Measurements from ENCODE around the gene ZNF638.
A peak's percentile ranks its signal among the peaks of the same experiment; 100 is the strongest.
"Not testable (repeated sequence)": the region's sequence is repeated elsewhere in the genome, so short reads cannot be mapped to it uniquely, and the experiment has no call there.

Gene ZNF638

DNA sequence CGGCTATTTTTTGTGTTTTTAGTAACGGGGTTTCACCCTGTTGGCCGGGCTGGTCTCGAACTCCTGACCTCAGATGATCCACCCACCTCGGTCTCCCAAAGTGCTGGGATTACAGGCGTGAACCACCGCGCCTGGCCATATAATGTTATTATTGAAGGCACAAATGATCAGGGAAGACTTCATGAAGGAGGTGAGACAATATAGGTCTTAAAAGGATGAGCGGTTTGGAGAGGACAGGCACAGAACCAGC, 326 bp upstream of the ZNF638 start:
- H3K36me3 ChIP-seq (ENCODE audit: control insufficient read depth, insufficient read depth, low read length); H3K27ac ChIP-seq (ENCODE audit: insufficient read depth, low read depth, low read length, poor library complexity, severe bottlenecking); H3K4me1 ChIP-seq (ENCODE audit: control insufficient read depth, insufficient read depth, low read length); H3K9me3 ChIP-seq (ENCODE audit: control insufficient read depth, low read length); H3K27me3 ChIP-seq (ENCODE audit: control insufficient read depth, insufficient read depth, low read length, poor library complexity, severe bottlenecking): not testable (repeated sequence)
- 36 to 42% methylated on average over 9 of the region's 9 CpGs for WGBS, 2 experiments
- peak overlapping the region; percentile 96 for H3K4me3 ChIP-seq (ENCODE audit: insufficient read depth, low read depth, low read length)

DNA sequence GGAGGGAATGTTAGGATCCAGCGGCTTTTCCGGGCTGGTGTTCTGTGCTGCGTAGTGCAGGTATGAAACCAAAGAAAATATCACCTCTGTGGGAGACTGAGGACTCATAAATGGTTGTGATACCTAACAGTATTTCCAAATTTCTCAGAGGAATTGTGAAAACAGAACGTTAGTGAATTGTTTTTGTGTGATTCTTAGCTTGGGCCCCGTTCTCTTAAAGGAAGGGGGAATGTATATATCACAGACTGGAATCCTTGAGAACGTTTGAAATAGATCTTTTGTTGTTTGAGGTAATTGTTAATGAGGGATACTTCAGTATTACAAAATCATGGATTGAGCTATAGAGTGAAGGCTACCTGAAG, 834 bp downstream of the ZNF638 start:
- Histone ChIP-seq H3K9me3 (ENCODE audit: control insufficient read depth, low read length) (no peaks in the 10 kb centered on the region), H3K4me3 (ENCODE audit: insufficient read depth, low read depth, low read length) (peak overlapping the region; percentile 96), H3K4me1 (ENCODE audit: control insufficient read depth, insufficient read depth, low read length) (peaks cover 9% of the 10 kb centered on the region), H3K36me3 (ENCODE audit: control insufficient read depth, insufficient read depth, low read length) (no peaks in the 10 kb centered on the region), H3K27ac (ENCODE audit: insufficient read depth, low read depth, low read length, poor library complexity, severe bottlenecking) (peak overlapping the region; percentile 96), H3K27me3 (ENCODE audit: control insufficient read depth, insufficient read depth, low read length, poor library complexity, severe bottlenecking) (no peaks in the 10 kb centered on the region)
- WGBS, 2 experiments: 1% methylated on average over 6 of the region's 6 CpGs

DNA sequence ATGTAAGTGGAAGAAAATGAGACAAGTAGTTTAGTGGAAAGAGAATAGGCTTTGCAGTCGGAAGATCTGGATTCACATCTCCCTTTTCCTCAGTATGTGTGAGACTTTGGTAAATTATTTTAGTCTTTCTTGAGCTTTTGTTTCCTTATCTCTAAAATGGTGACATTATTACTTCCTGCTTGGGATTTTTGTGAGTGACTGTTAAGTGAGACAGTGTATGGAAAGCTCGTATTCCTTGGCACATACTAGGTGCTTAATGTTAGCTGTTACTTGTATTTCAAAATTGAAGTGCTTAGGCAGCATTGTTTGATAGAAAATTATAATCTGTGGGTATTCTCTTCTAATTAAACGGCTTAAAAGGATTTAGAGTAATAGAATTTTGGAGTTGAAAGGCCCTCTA, 2.0 kb downstream of the ZNF638 start:
- Histone ChIP-seq H3K27ac (ENCODE audit: insufficient read depth, low read depth, low read length, poor library complexity, severe bottlenecking) (no peak overlapping the region), H3K9me3 (ENCODE audit: control insufficient read depth, low read length) (no peaks in the 10 kb centered on the region), H3K27me3 (ENCODE audit: control insufficient read depth, insufficient read depth, low read length, poor library complexity, severe bottlenecking) (no peaks in the 10 kb centered on the region), H3K4me3 (ENCODE audit: insufficient read depth, low read depth, low read length) (peak overlapping the region; percentile 96), H3K4me1 (ENCODE audit: control insufficient read depth, insufficient read depth, low read length) (peaks cover 9% of the 10 kb centered on the region), H3K36me3 (ENCODE audit: control insufficient read depth, insufficient read depth, low read length) (no peaks in the 10 kb centered on the region)
- 80 to 90% methylated on average over 2 to 3 of the region's 3 CpGs for WGBS, 2 experiments

DNA sequence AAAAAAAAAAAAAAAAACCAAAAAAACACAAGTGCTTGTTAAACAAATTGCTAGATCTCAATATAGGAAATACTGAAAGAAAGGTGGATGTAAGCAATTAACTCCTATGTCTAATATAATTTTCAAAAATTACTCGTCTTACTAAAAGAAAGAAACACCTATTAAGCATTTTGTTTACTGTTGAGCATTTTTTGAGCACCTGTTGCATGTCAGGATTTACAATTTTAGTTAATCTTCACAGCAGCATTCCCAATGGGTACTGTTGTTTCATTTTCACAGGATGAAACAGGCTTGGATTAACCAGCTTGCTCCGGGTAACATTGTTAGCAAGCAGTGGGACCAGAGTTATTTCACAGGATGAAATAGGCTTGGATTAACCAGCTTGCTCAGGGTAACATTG, 4.8 kb downstream of the ZNF638 start:
- Histone ChIP-seq H3K27me3 (ENCODE audit: control insufficient read depth, insufficient read depth, low read length, poor library complexity, severe bottlenecking) (no peaks in the 10 kb centered on the region), H3K9me3 (ENCODE audit: control insufficient read depth, low read length) (no peaks in the 10 kb centered on the region), H3K4me1 (ENCODE audit: control insufficient read depth, insufficient read depth, low read length) (peaks cover 23% of the 10 kb centered on the region), H3K27ac (ENCODE audit: insufficient read depth, low read depth, low read length, poor library complexity, severe bottlenecking) (peak overlapping the region; percentile 19), H3K4me3 (ENCODE audit: insufficient read depth, low read depth, low read length) (no peak overlapping the region), H3K36me3 (ENCODE audit: control insufficient read depth, insufficient read depth, low read length) (peaks cover 3% of the 10 kb centered on the region)
- WGBS, 2 experiments: 51 to 66% methylated on average over 1 to 2 of the region's 2 CpGs

DNA sequence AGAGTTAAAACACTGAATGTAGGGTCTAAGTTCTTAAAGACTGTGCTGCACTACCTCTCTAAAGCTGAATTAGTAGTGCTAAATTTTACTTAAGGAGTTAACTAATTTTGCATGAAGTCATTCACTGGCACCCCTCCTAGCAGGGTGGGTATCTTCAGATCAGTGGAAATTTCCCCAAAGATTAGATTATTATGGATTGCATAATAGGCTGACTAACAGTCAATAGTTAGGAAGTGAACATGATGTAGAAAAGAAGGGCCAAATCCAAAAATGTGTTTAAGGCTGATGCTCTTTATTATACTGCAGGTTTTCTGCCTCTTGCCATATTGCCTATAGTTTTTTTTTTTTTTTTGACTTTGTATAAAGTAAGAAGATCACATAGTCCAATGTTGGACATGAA, 5.2 kb downstream of the ZNF638 start:
- Histone ChIP-seq H3K27ac (ENCODE audit: insufficient read depth, low read depth, low read length, poor library complexity, severe bottlenecking) (peak overlapping the region; percentile 19), H3K27me3 (ENCODE audit: control insufficient read depth, insufficient read depth, low read length, poor library complexity, severe bottlenecking) (no peaks in the 10 kb centered on the region), H3K9me3 (ENCODE audit: control insufficient read depth, low read length) (no peaks in the 10 kb centered on the region), H3K4me1 (ENCODE audit: control insufficient read depth, insufficient read depth, low read length) (peaks cover 23% of the 10 kb centered on the region), H3K4me3 (ENCODE audit: insufficient read depth, low read depth, low read length) (no peak overlapping the region), H3K36me3 (ENCODE audit: control insufficient read depth, insufficient read depth, low read length) (peaks cover 3% of the 10 kb centered on the region)

DNA sequence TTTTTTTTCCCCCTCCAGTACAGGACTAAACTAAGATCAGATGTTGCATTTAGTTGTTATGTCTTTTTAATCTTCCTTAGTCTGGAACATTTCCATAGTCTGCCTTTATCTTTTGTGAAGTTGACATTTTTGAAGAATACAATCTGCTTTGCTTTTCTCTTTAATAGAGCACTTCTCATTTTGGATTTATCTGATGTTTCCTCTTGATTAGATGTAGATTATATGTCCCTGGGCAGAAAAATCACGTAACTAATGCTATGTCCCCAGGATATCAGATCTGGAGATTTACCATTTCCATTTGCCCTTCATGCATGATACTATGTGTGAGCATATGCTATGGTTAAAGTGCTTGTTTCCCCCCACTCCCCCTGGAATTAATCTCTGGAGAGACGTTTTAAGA, 6.2 kb downstream of the ZNF638 start:
- Histone ChIP-seq H3K27me3 (ENCODE audit: control insufficient read depth, insufficient read depth, low read length, poor library complexity, severe bottlenecking) (no peaks in the 10 kb centered on the region), H3K27ac (ENCODE audit: insufficient read depth, low read depth, low read length, poor library complexity, severe bottlenecking) (no peak overlapping the region), H3K4me1 (ENCODE audit: control insufficient read depth, insufficient read depth, low read length) (peaks cover 23% of the 10 kb centered on the region), H3K36me3 (ENCODE audit: control insufficient read depth, insufficient read depth, low read length) (peaks cover 3% of the 10 kb centered on the region), H3K4me3 (ENCODE audit: insufficient read depth, low read depth, low read length) (no peak overlapping the region), H3K9me3 (ENCODE audit: control insufficient read depth, low read length) (no peaks in the 10 kb centered on the region)
- 80 to 88% methylated on average over 2 of the region's 2 CpGs for WGBS, 2 experiments

DNA sequence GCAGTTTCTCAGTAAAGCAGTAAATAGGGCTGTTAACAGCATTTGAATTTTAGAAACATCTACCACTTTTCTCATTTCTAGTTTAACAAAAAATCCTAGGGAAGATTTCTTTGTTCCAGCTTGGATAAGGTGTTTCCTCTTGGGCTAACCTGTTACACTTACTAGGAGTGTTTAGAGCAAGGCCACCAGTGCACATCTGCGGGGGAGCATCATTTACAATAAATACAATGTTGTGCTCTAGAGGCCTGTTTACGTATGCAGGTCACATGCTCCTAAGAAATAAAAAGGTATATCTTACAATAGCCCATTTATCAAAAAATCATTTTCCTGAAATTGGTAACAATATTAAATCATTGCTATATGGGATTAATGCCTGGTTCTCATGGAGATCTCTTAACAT, 8.1 kb downstream of the ZNF638 start:
- peaks cover 23% of the 10 kb centered on the region for H3K4me1 ChIP-seq (ENCODE audit: control insufficient read depth, insufficient read depth, low read length)
- no peaks in the 10 kb centered on the region for H3K9me3 ChIP-seq (ENCODE audit: control insufficient read depth, low read length)
- peaks cover 3% of the 10 kb centered on the region for H3K36me3 ChIP-seq (ENCODE audit: control insufficient read depth, insufficient read depth, low read length)
- H3K27ac ChIP-seq (ENCODE audit: insufficient read depth, low read depth, low read length, poor library complexity, severe bottlenecking): no peak overlapping the region
- no peak overlapping the region for H3K4me3 ChIP-seq (ENCODE audit: insufficient read depth, low read depth, low read length)
- H3K27me3 ChIP-seq (ENCODE audit: control insufficient read depth, insufficient read depth, low read length, poor library complexity, severe bottlenecking): no peaks in the 10 kb centered on the region
- 82 to 94% methylated on average over 2 of the region's 2 CpGs for WGBS, 2 experiments

DNA sequence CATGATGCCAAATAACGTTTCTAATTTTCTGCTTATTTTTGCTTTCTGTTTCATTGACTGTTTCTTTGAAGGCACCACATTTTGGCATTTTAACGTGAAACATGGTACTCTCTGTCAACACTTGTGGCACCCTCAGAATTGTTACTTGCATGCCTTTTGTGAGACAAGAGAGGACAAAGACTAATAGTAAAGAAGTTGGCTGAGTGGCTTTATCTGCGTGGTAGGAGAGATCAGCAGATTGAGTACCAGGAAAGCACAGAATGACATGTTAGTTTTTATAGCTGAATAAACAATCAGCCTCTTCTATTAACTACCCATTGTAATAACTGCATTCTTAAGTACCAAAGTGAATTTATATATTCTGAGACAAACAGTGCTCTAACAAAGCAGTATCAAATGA, 8.6 kb downstream of the ZNF638 start:
- WGBS, 2 experiments: 72 to 74% methylated on average over 3 of the region's 3 CpGs
- Histone ChIP-seq H3K27ac (ENCODE audit: insufficient read depth, low read depth, low read length, poor library complexity, severe bottlenecking) (no peak overlapping the region), H3K4me3 (ENCODE audit: insufficient read depth, low read depth, low read length) (no peak overlapping the region), H3K27me3 (ENCODE audit: control insufficient read depth, insufficient read depth, low read length, poor library complexity, severe bottlenecking) (no peaks in the 10 kb centered on the region), H3K36me3 (ENCODE audit: control insufficient read depth, insufficient read depth, low read length) (peaks cover 3% of the 10 kb centered on the region), H3K9me3 (ENCODE audit: control insufficient read depth, low read length) (no peaks in the 10 kb centered on the region), H3K4me1 (ENCODE audit: control insufficient read depth, insufficient read depth, low read length) (peaks cover 23% of the 10 kb centered on the region)

DNA sequence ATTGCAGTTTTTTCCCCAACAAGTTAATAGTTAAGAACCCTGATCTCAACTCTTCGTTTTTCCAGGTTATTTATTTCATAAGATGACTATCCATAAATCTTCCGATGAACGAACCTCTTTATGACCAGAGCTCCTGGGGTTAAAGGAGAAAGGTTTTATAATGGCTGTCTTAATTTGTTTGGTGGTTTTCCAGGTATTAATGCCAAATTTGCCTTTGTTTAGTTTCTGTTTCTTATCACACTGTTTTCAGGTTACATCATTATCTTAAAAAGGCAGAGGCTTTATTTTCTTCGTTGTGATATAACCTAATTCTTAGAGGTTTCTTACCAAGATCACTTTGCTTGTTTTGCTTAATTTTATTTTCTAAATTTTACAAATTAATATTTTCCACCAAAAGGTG, 10.1 kb downstream of the ZNF638 start:
- peaks cover 3% of the 10 kb centered on the region for H3K36me3 ChIP-seq (ENCODE audit: control insufficient read depth, insufficient read depth, low read length)
- no peaks in the 10 kb centered on the region for H3K27me3 ChIP-seq (ENCODE audit: control insufficient read depth, insufficient read depth, low read length, poor library complexity, severe bottlenecking)
- no peak overlapping the region for H3K27ac ChIP-seq (ENCODE audit: insufficient read depth, low read depth, low read length, poor library complexity, severe bottlenecking)
- 97 to 100% methylated on average over 2 to 4 of the region's 4 CpGs for WGBS, 2 experiments
- no peak overlapping the region for H3K4me3 ChIP-seq (ENCODE audit: insufficient read depth, low read depth, low read length)
- H3K4me1 ChIP-seq (ENCODE audit: control insufficient read depth, insufficient read depth, low read length): peaks cover 20% of the 10 kb centered on the region
- H3K9me3 ChIP-seq (ENCODE audit: control insufficient read depth, low read length): no peaks in the 10 kb centered on the region

DNA sequence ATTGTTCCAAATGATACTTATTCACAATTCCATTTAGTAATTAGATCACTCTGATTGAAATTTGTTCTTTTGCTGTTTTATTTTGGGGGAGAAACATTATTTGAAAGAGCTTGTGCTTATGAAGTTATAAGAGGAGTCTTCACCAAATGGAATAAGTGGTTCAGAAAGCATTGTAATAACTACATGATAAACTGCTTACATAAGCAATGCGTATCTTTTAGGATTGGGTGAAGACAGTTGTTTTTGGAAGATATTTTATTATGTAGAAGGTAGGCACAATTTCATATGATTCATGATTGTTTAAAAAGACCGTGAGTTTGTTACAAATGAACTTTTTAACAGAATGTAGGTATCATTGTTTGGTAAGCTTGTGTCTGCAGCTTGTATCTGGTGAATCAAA, 14.5 kb downstream of the ZNF638 start:
- H3K27ac ChIP-seq (ENCODE audit: insufficient read depth, low read depth, low read length, poor library complexity, severe bottlenecking): no peak overlapping the region
- H3K27me3 ChIP-seq (ENCODE audit: control insufficient read depth, insufficient read depth, low read length, poor library complexity, severe bottlenecking): no peaks in the 10 kb centered on the region
- no peaks in the 10 kb centered on the region for H3K9me3 ChIP-seq (ENCODE audit: control insufficient read depth, low read length)
- H3K36me3 ChIP-seq (ENCODE audit: control insufficient read depth, insufficient read depth, low read length): peaks cover 24% of the 10 kb centered on the region
- H3K4me3 ChIP-seq (ENCODE audit: insufficient read depth, low read depth, low read length): no peak overlapping the region
- no peaks in the 10 kb centered on the region for H3K4me1 ChIP-seq (ENCODE audit: control insufficient read depth, insufficient read depth, low read length)
- WGBS, 2 experiments: 99 to 100% methylated on average over 2 of the region's 2 CpGs

DNA sequence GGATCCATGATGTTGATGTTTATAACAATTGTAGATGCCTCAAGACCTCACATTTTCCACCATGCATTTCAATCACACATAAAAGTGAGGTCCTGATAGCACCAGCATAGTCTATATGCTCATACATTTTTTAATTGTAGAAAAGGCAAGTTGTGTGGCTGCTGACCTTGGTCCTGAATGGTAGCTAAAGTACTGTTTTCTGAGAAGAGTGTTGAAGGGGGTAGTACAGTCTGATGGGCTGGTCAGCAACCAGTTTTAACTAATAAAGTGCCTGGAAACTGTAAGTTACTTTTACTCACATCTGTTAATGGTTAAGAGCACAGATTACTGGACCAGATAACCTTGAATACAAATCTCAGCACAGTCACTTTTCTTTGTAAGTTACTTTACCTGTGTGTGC, 15.9 kb downstream of the ZNF638 start:
- no peak overlapping the region for H3K4me3 ChIP-seq (ENCODE audit: insufficient read depth, low read depth, low read length)
- H3K27ac ChIP-seq (ENCODE audit: insufficient read depth, low read depth, low read length, poor library complexity, severe bottlenecking): no peak overlapping the region
- H3K9me3 ChIP-seq (ENCODE audit: control insufficient read depth, low read length): no peaks in the 10 kb centered on the region
- no peaks in the 10 kb centered on the region for H3K4me1 ChIP-seq (ENCODE audit: control insufficient read depth, insufficient read depth, low read length)
- H3K36me3 ChIP-seq (ENCODE audit: control insufficient read depth, insufficient read depth, low read length): peaks cover 24% of the 10 kb centered on the region
- H3K27me3 ChIP-seq (ENCODE audit: control insufficient read depth, insufficient read depth, low read length, poor library complexity, severe bottlenecking): no peaks in the 10 kb centered on the region

Measured in ectodermal cell (in vitro differentiated cells).